IMR-90 (cell line): Measurements from ENCODE around the gene PITPNM2. TPM values are rescaled to one million over a fixed set of nuclear protein-coding genes. Genes with fewer than 3 reads are reported as not detected.
"Not testable (repeated sequence)": the region's sequence is repeated elsewhere in the genome, so short reads cannot be mapped to it uniquely, and the experiment has no call there.

Source experiments
- ATAC-seq: fragments of 200-7000 bp; cut with Tn5 transposase; 2 replicates; pipeline ENCODE4 v1.9.1; 2020; ENCODE audit warnings: low read depth, mild to moderate bottlenecking, moderate library complexity
- BruUV-seq: library from RNA; stranded (reverse); fragments of 400-500 nt; replicated peaks from 2 replicates; lab custom pipeline; 2021; lab: Mats Ljungman, UMichigan
- CTCF ChIA-PET: fragments of 300-600 bp; formaldehyde crosslinking; extraction: SDS; loops from one replicate; lab custom pipeline; 2021; ENCODE audit warnings: antibody characterized with exemption; lab: Yijun Ruan, JAX
- POLR2A ChIA-PET: fragments of 300-600 bp; sonication (Branson Sonifier 250); formaldehyde crosslinking; loops from one replicate; lab custom pipeline; 2022; ENCODE audit warnings: antibody characterized with exemption; ENCODE audit not compliant: unreplicated experiment; lab: Charles Lee
- DNase-seq: peaks from one replicate; pipeline ENCODE4 v3.0.0; 2013
- H2AFZ ChIP-seq: replicated peaks from 2 replicates; pipeline ENCODE3; 2013; ENCODE audit warnings: low read length, mild to moderate bottlenecking; ENCODE audit not compliant: poor library complexity
- H2AK5ac ChIP-seq: 2 replicates; pipeline ENCODE4 v1.6.1; 2013; ENCODE audit warnings: low read depth, low read length, inconsistent platforms
- H2AK9ac ChIP-seq: replicated peaks from 2 replicates; pipeline ENCODE3; 2013; ENCODE audit warnings: mild to moderate bottlenecking, low read depth, low read length, moderate library complexity; ENCODE audit not compliant: poor library complexity
- H2BK120ac ChIP-seq: 2 replicates; pipeline ENCODE4 v1.6.1; 2013; ENCODE audit warnings: low read depth, low read length, inconsistent platforms
- H2BK15ac ChIP-seq: 3 replicates; pipeline ENCODE4 v1.6.1; 2013; ENCODE audit warnings: low read depth, low read length, inconsistent platforms
- H2BK20ac ChIP-seq: 2 replicates; pipeline ENCODE4 v1.6.1; 2013; ENCODE audit warnings: low read depth, mild to moderate bottlenecking, inconsistent platforms, low read length, moderate library complexity
- H2BK5ac ChIP-seq: 2 replicates; pipeline ENCODE4 v1.6.1; 2013; ENCODE audit warnings: mild to moderate bottlenecking, low read depth, low read length, inconsistent platforms; ENCODE audit not compliant: poor library complexity, severe bottlenecking
- H3K14ac ChIP-seq: replicated peaks from 2 replicates; pipeline ENCODE4 v1.6.1; 2013; ENCODE audit warnings: low read depth, low read length, inconsistent platforms
- H3K18ac ChIP-seq: 2 replicates; pipeline ENCODE4 v1.6.1; 2013; ENCODE audit warnings: low read depth, low read length, control low read depth
- H3K23ac ChIP-seq: 2 replicates; pipeline ENCODE4 v1.6.1; 2013; ENCODE audit warnings: low read depth, low read length, inconsistent platforms
- H3K27ac ChIP-seq: 2 replicates; pipeline ENCODE4 v1.5.1; 2013; ENCODE audit warnings: mild to moderate bottlenecking, control low read depth, low read length; ENCODE audit not compliant: insufficient read depth
- H3K27me3 ChIP-seq: 2 replicates; pipeline ENCODE4 v1.6.1; 2013; ENCODE audit warnings: low read length; ENCODE audit not compliant: control insufficient read depth, insufficient read depth
- H3K36me3 ChIP-seq: 2 replicates; pipeline ENCODE4 v1.6.1; 2013; ENCODE audit warnings: low read length, mixed read lengths; ENCODE audit not compliant: control insufficient read depth, insufficient read depth
- H3K4ac ChIP-seq: 2 replicates; pipeline ENCODE4 v1.6.1; 2013; ENCODE audit warnings: low read depth, low read length, inconsistent platforms
- H3K4me1 ChIP-seq: 2 replicates; pipeline ENCODE4 v1.6.1; 2013; ENCODE audit warnings: low read length, mixed read lengths; ENCODE audit not compliant: control insufficient read depth, insufficient read depth
- H3K4me2 ChIP-seq: 2 replicates; pipeline ENCODE4 v1.6.1; 2013; ENCODE audit warnings: low read depth, mild to moderate bottlenecking, control low read depth, low read length, moderate library complexity
- H3K4me3 ChIP-seq: 2 replicates; pipeline ENCODE4 v1.5.1; 2013; ENCODE audit warnings: low read depth, mild to moderate bottlenecking, control low read depth, low read length, moderate library complexity; ENCODE audit not compliant: insufficient read depth
- H3K56ac ChIP-seq: 2 replicates; pipeline ENCODE4 v1.6.1; 2013; ENCODE audit warnings: low read length, inconsistent platforms; ENCODE audit not compliant: insufficient read depth; ENCODE audit errors: extremely low read depth
- H3K79me1 ChIP-seq, 2 experiments: 2 replicates each; pipeline ENCODE4 v1.6.1; 2013; ENCODE audit warnings: low read length in 2 of 2, inconsistent platforms in 1 of 2, low read depth in 1 of 2
- H3K9ac ChIP-seq: 2 replicates; pipeline ENCODE4 v1.6.1; 2013; ENCODE audit warnings: low read depth, low read length, control low read depth
- H3K9me1 ChIP-seq: 2 replicates; pipeline ENCODE4 v1.6.1; 2013; ENCODE audit warnings: low read length, inconsistent platforms; ENCODE audit not compliant: insufficient read depth
- H3K9me3 ChIP-seq: 2 replicates; pipeline ENCODE4 v1.6.1; 2013; ENCODE audit warnings: low read length; ENCODE audit not compliant: control insufficient read depth, insufficient read depth
- H4K20me1 ChIP-seq: 2 replicates; pipeline ENCODE4 v1.6.1; 2013; ENCODE audit warnings: low read length, inconsistent platforms; ENCODE audit not compliant: insufficient read depth
- H4K5ac ChIP-seq: 2 replicates; pipeline ENCODE4 v1.6.1; 2013; ENCODE audit warnings: mild to moderate bottlenecking, low read depth, low read length, control low read depth
- H4K8ac ChIP-seq, 2 experiments: 2 replicates each; pipeline ENCODE4 v1.6.1; 2013; ENCODE audit warnings: low read depth in 2 of 2, low read length in 2 of 2, control low read depth in 1 of 2, inconsistent platforms in 1 of 2
- H4K91ac ChIP-seq: 2 replicates; pipeline ENCODE4 v1.6.1; 2013; ENCODE audit warnings: low read depth, low read length, inconsistent platforms; ENCODE audit not compliant: insufficient read depth
- WGBS, 2 experiments: methylation state at CpG; one replicate each; pipeline versions ENCODE4 v1.1.5 to v1.1.7; 2013; ENCODE audit warnings: missing lambda C conversion rate in 2 of 2; ENCODE audit not compliant: insufficient read length in 1 of 2; ENCODE audit errors: extremely low coverage in 2 of 2; 5-methylcytosine and 5-hydroxymethylcytosine counted together
- dilution Hi-C: fragments of 300-500 bp; cut with HindIII; formaldehyde crosslinking; loops from one replicate; pipeline ENCODE4 v1.14.3; 2018; ENCODE audit warnings: low sequenced_read_pairs; ENCODE audit not compliant: unreplicated experiment
- in situ Hi-C: fragments of 300-500 bp; cut with MboI; formaldehyde crosslinking; loops from 3 replicates; pipeline ENCODE4 v1.14.3; 2019; ENCODE audit warnings: low sequenced_read_pairs, inconsistent platforms, mixed read lengths
- intact Hi-C: fragments of 100-400 bp; cut with micrococcal nuclease; formaldehyde crosslinking; loops from 2 replicates; pipeline ENCODE4 v1.10.0; 2022
- polyA plus RNA-seq, 3 experiments: library from polyadenylated mRNA; depleted of rRNA; stranded (reverse); fragments of >200 nt; gene quantifications; 2 replicates each; pipeline ENCODE4 v1.2.3, GENCODE V29; 2012; ENCODE audit warnings: low replicate concordance in 1 of 3
- total RNA-seq: library from RNA; depleted of rRNA; stranded (reverse); fragments of >200 nt; gene quantifications from 2 replicates; pipeline ENCODE4 v1.2.3, GENCODE V29; 2012

The PITPNM2 gene
- total and polyA plus RNA-seq, 2 of the 4 experiments (the other 2 are of a cell fraction), result 1.6 to 3.0 TPM

- CTCF ChIA-PET, BruUV-seq, POLR2A ChIA-PET, H2BK15ac ChIP-seq, H3K4me1 ChIP-seq, H2BK120ac ChIP-seq, H2BK20ac ChIP-seq, DNase-seq, H3K9ac ChIP-seq, H3K18ac ChIP-seq, H3K23ac ChIP-seq, H3K9me3 ChIP-seq, H4K8ac ChIP-seq, H3K56ac ChIP-seq, H4K5ac ChIP-seq, H2BK5ac ChIP-seq, H3K4me2 ChIP-seq, dilution Hi-C loops, H3K27ac ChIP-seq, H3K4me3 ChIP-seq, H2AK9ac ChIP-seq, H4K91ac ChIP-seq, H4K20me1 ChIP-seq, H3K4ac ChIP-seq, ATAC-seq, H3K27me3 ChIP-seq, H2AK5ac ChIP-seq, H2AFZ ChIP-seq, in situ Hi-C loops, intact Hi-C loops, H3K14ac ChIP-seq: not testable (repeated sequence)
- H3K9me1 ChIP-seq, result peaks cover 19% of the 10 kb centered on the region
- H3K79me1 ChIP-seq, result peaks cover 0 to 16% of the 10 kb centered on the region in 2 experiments; a peak in 1 of 4 replicates
- peaks cover 19% of the 10 kb centered on the region; the same call in 1 of the 2 replicates for H3K36me3 ChIP-seq
- 100% methylated on average over 1 of the region's 12 CpGs; no CpG with 5 or more reads in 1 of the 2 experiments for WGBS, 2 experiments
These were observed 46.8 kb downstream of the PITPNM2 start for GRCh38 chr12:123104094-123104493.
